Upper lobe of left lung (tissue), 4 donors: ENCODE results near the gene C2CD2L.

ENCODE experiments used
- EP300 ChIP-seq, 4 donors: sonication (generic); formaldehyde crosslinking; IDR thresholded peaks; one replicate each; pipeline ENCODE4 v1.5.1; 2017; ENCODE audit warnings: antibody characterized with exemption in 4 of 4, control low read depth in 2 of 4
- POLR2A ChIP-seq, 4 donors: fragments of 450-650 bp; IDR thresholded peaks; one replicate each; pipeline ENCODE4 v1.5.1; 2016 to 2017; ENCODE audit warnings: antibody characterized with exemption in 4 of 4, mild to moderate bottlenecking in 2 of 4
- POLR2AphosphoS5 ChIP-seq, 2 donors: sonication (generic); formaldehyde crosslinking; IDR thresholded peaks; one replicate each; pipeline ENCODE4 v1.5.1; 2017; ENCODE audit warnings: antibody characterized with exemption in 2 of 2
- TF ChIP-seq, protein P1 (sequence below), 6 experiments: fragments of 450-650 bp in 4 of 6; fragments of 200-600 bp in 2 of 6; sonication (generic) in 2 of 6; IDR thresholded peaks; one replicate each; pipeline ENCODE4 v1.5.1; 2016 to 2019; ENCODE audit warnings: antibody characterized with exemption in 6 of 6

DNA sequence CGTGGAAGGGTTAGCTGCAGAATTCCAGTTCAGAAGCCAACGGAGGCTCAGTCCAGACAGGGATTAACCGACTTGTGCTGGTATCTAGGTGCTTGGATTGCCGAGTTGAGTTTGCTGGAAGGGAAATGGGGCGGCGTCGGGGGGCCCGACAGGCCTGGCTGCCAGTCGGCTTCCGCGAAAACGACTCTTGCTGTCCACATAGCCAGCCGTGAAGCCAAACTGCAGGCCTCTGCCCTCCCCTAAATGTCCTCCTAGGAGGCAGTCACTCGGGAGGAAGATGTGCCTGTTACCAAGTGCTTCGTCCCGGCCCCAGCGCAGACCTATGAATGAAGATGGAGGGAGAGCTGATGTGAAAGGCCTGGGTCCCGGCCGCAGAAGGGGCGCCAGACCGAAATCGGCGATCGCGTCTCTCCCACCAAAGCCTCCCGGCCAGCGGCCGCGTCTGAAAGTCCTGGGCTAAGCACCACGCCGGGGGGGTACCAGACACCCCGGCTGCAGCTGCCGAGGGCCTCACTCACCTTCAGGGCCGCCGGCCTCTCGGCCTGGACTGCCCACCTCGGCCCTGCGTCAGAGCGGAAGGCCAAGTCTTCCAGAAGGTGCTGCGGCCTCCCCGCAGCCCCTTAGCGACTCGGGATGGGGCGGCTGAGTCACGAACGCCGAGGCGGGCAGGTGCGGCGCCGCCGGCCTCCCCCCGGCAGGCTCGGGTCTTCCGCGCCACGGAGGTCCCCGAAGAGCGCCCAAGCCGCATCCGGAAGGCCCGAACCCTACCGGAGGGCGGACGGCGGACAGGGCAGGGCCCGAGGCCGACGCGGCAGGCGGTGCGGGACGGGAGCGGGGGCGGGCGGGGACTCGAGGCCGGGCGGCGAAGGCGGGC, 13.0 kb upstream of the C2CD2L start:
- TF ChIP-seq, protein P1, sequence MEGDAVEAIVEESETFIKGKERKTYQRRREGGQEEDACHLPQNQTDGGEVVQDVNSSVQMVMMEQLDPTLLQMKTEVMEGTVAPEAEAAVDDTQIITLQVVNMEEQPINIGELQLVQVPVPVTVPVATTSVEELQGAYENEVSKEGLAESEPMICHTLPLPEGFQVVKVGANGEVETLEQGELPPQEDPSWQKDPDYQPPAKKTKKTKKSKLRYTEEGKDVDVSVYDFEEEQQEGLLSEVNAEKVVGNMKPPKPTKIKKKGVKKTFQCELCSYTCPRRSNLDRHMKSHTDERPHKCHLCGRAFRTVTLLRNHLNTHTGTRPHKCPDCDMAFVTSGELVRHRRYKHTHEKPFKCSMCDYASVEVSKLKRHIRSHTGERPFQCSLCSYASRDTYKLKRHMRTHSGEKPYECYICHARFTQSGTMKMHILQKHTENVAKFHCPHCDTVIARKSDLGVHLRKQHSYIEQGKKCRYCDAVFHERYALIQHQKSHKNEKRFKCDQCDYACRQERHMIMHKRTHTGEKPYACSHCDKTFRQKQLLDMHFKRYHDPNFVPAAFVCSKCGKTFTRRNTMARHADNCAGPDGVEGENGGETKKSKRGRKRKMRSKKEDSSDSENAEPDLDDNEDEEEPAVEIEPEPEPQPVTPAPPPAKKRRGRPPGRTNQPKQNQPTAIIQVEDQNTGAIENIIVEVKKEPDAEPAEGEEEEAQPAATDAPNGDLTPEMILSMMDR (IDR thresholded peaks at IDR 0.05): no peak
- TF ChIP-seq POLR2A (IDR thresholded peaks at IDR 0.05) (peak in 2 of 4 donors; percentile 22 to 28), POLR2AphosphoS5 (IDR thresholded peaks at IDR 0.05) (no peak), EP300 (IDR thresholded peaks at IDR 0.05) (no peak)
